HepG2 (cell line): ENCODE measurements around the gene GPC6. TPM values are rescaled to one million over a fixed set of nuclear protein-coding genes. Genes with fewer than 3 reads are reported as not detected.

ENCODE experiments used
- ATAC-seq: fragments of 200-7000 bp; cut with Tn5 transposase; 3 replicates; pipeline ENCODE4 v1.9.1; 2020; ENCODE audit warnings: mild to moderate bottlenecking, moderate library complexity
- BruUV-seq: library from RNA; stranded (reverse); fragments of 400-500 nt; replicated peaks from 2 replicates; lab custom pipeline; 2021; lab: Mats Ljungman, UMichigan
- CTCF ChIA-PET: fragments of 300-600 bp; formaldehyde crosslinking; extraction: SDS; loops from one replicate; lab custom pipeline; 2021; ENCODE audit warnings: low total read pairs, inconsistent platforms, low intra/inter-chr PET ratio; lab: Yijun Ruan, JAX
- POLR2A ChIA-PET: fragments of 350-600 bp; sonication (Branson Sonifier 250); formaldehyde crosslinking; loops from one replicate; lab custom pipeline; 2020; ENCODE audit warnings: antibody characterized with exemption, inconsistent platforms; lab: Yijun Ruan, JAX
- DNase-seq: peaks from one replicate; pipeline ENCODE4 v3.0.0-alpha.2; 2015; ENCODE audit warnings: low spot score
- FAIRE-seq: peaks from 3 replicates; lab custom pipeline; 2011; peaks lifted over from hg19 to GRCh38; lab: Jason Lieb, UNC
- H2AFZ ChIP-seq: one replicate; pipeline ENCODE4 v1.6.1; 2011; ENCODE audit warnings: low read length, inconsistent platforms
- H3K27ac ChIP-seq: fragments of 300-600 bp; 3 replicates; pipeline ENCODE4 v1.8.0; 2011; ENCODE audit warnings: mixed run types, mild to moderate bottlenecking, mixed read lengths, low read length, inconsistent platforms; ENCODE audit not compliant: insufficient read depth; ENCODE audit errors: extremely low read length
- H3K27me3 ChIP-seq, 2 experiments: fragments of 200-600 bp in 1 of 2; 2 replicates in 1 of 2; 3 replicates in 1 of 2; pipeline versions ENCODE4 v1.6.0 to v1.8.0; 2011; ENCODE audit warnings: low read length in 2 of 2, mild to moderate bottlenecking in 2 of 2, moderate library complexity in 2 of 2, inconsistent platforms in 1 of 2; ENCODE audit not compliant: insufficient read depth in 2 of 2, control insufficient read depth in 1 of 2
- H3K36me3 ChIP-seq, 2 experiments: fragments of 200-600 bp in 1 of 2; replicated peaks in 1 of 2; 2 replicates in 1 of 2; 3 replicates in 1 of 2; pipeline versions ENCODE4 v1.5.1 to v1.8.0; 2011; ENCODE audit warnings: low read length in 2 of 2, inconsistent platforms in 1 of 2; ENCODE audit not compliant: insufficient read depth in 2 of 2, control insufficient read depth in 1 of 2
- H3K4me1 ChIP-seq: 2 replicates; pipeline ENCODE4 v1.5.1; 2012; ENCODE audit warnings: low read length, inconsistent platforms; ENCODE audit not compliant: insufficient read depth
- H3K4me2 ChIP-seq: 2 replicates; pipeline ENCODE4 v1.6.0; 2011; ENCODE audit warnings: low read depth, low read length, inconsistent platforms
- H3K4me3 ChIP-seq, 3 experiments: fragments of 200-600 bp in 1 of 3; sonication (generic), shearing (Covaris generic) in 1 of 3; replicated peaks in 1 of 3; 2 replicates each; pipeline ENCODE4 v1.5.1; 2011 to 2016; ENCODE audit warnings: low read length in 3 of 3, inconsistent platforms in 2 of 3, low read depth in 2 of 3, mild to moderate bottlenecking in 2 of 3, control low read depth in 1 of 3, mixed read lengths in 1 of 3; ENCODE audit not compliant: insufficient read depth in 1 of 3
- H3K79me2 ChIP-seq: one replicate; pipeline ENCODE4 v1.6.1; 2011; ENCODE audit warnings: low read length, inconsistent platforms; ENCODE audit not compliant: insufficient read depth
- H3K9ac ChIP-seq: 2 replicates; pipeline ENCODE4 v1.6.0; 2011; ENCODE audit warnings: mild to moderate bottlenecking, low read depth, low read length, inconsistent platforms; ENCODE audit not compliant: insufficient read depth
- H3K9me3 ChIP-seq: 2 replicates; pipeline ENCODE4 v1.5.1; 2012; ENCODE audit warnings: mild to moderate bottlenecking, low read length
- H4K20me1 ChIP-seq: 2 replicates; pipeline ENCODE4 v1.6.0; 2011; ENCODE audit warnings: inconsistent platforms, mild to moderate bottlenecking, low read length, moderate library complexity; ENCODE audit not compliant: insufficient read depth
- CBFB ChIP-seq: sonication (generic); formaldehyde crosslinking; IDR thresholded peaks from 2 replicates; pipeline ENCODE4 v1.4.0; 2020; ENCODE audit warnings: missing genetic modification reagents
- IRF1 ChIP-seq: sonication (generic); formaldehyde crosslinking; IDR thresholded peaks from 2 replicates; pipeline ENCODE4 v1.4.0; 2020; ENCODE audit warnings: low read depth, mild to moderate bottlenecking, missing genetic modification reagents
- KDM4B ChIP-seq: sonication (generic); formaldehyde crosslinking; IDR thresholded peaks from 2 replicates; pipeline ENCODE4 v1.4.0; 2020; ENCODE audit warnings: missing genetic modification reagents
- MAF1 ChIP-seq: sonication (generic); formaldehyde crosslinking; IDR thresholded peaks from 2 replicates; pipeline ENCODE4 v1.5.0; 2020; ENCODE audit warnings: missing genetic modification reagents, borderline replicate concordance
- SETDB1 ChIP-seq: sonication (generic); formaldehyde crosslinking; IDR thresholded peaks from 2 replicates; pipeline ENCODE4 v1.5.1; 2020; ENCODE audit warnings: missing genetic modification reagents, mild to moderate bottlenecking, borderline replicate concordance
- SP2 ChIP-seq: sonication (generic); formaldehyde crosslinking; IDR thresholded peaks from 2 replicates; pipeline ENCODE4 v1.5.1; 2020; ENCODE audit warnings: mild to moderate bottlenecking, missing genetic modification reagents
- TAF1 ChIP-seq: sonication (generic); formaldehyde crosslinking; IDR thresholded peaks from 2 replicates; pipeline ENCODE4 v1.4.0; 2020; ENCODE audit warnings: missing genetic modification reagents
- TERF1 ChIP-seq: sonication (generic); formaldehyde crosslinking; IDR thresholded peaks from 2 replicates; pipeline ENCODE4 v1.8.0; 2022; ENCODE audit warnings: mild to moderate bottlenecking, missing genetic modification reagents, moderate library complexity
- ZBTB1 ChIP-seq: sonication (generic); formaldehyde crosslinking; IDR thresholded peaks from 2 replicates; pipeline ENCODE4 v1.4.0; 2020; ENCODE audit warnings: missing genetic modification reagents, borderline replicate concordance
- ZBTB4 ChIP-seq: sonication (generic); formaldehyde crosslinking; IDR thresholded peaks from 2 replicates; pipeline ENCODE4 v1.4.0; 2020; ENCODE audit warnings: missing genetic modification reagents, mild to moderate bottlenecking, borderline replicate concordance
- ZNF30 ChIP-seq: sonication (generic); formaldehyde crosslinking; IDR thresholded peaks from 2 replicates; pipeline ENCODE4 v1.5.0; 2020; ENCODE audit warnings: mild to moderate bottlenecking, missing genetic modification reagents
- ZNF317 ChIP-seq: sonication (generic); formaldehyde crosslinking; IDR thresholded peaks from 2 replicates; pipeline ENCODE4 v1.5.0; 2020; ENCODE audit warnings: mild to moderate bottlenecking, missing genetic modification reagents
- ZNF550 ChIP-seq: sonication (generic); formaldehyde crosslinking; IDR thresholded peaks from 2 replicates; pipeline ENCODE4 v1.4.0; 2020; ENCODE audit warnings: mild to moderate bottlenecking, missing genetic modification reagents, borderline replicate concordance
- ZNF564 ChIP-seq: sonication (generic); formaldehyde crosslinking; IDR thresholded peaks from 2 replicates; pipeline ENCODE4 v1.8.1; 2023; ENCODE audit warnings: mild to moderate bottlenecking, missing genetic modification reagents
- ZNF766 ChIP-seq: sonication (generic); formaldehyde crosslinking; IDR thresholded peaks from 2 replicates; pipeline ENCODE4 v1.5.0; 2020; ENCODE audit warnings: missing genetic modification reagents, borderline replicate concordance
- ZNF777 ChIP-seq: sonication (generic); formaldehyde crosslinking; IDR thresholded peaks from 2 replicates; pipeline ENCODE4 v1.4.0; 2020; ENCODE audit warnings: missing genetic modification reagents
- ZNF800 ChIP-seq: sonication (generic); formaldehyde crosslinking; IDR thresholded peaks from 2 replicates; pipeline ENCODE4 v1.4.0; 2020; ENCODE audit warnings: missing genetic modification reagents
- WGBS: methylation state at CpG from one replicate; pipeline ENCODE4 v1.1.6; 2017; ENCODE audit warnings: low lambda C conversion rate; 5-methylcytosine and 5-hydroxymethylcytosine counted together
- in situ Hi-C: cut with HindIII; loops from 2 replicates; pipeline ENCODE4 v1.10.0; 2017; ENCODE audit warnings: low pct_unique_long_range_greater_than_20kb; ENCODE audit not compliant: extremely low pct_ligation_motif_present
- intact Hi-C: fragments of 100-400 bp; cut with micrococcal nuclease; formaldehyde crosslinking; loops from one replicate; pipeline ENCODE4 v1.10.0; 2022; ENCODE audit not compliant: unreplicated experiment
- polyA plus RNA-seq, 8 experiments: library from polyadenylated mRNA; depleted of rRNA in 3 of 8; stranded (reverse) in 7 of 8; unstranded in 1 of 8; fragments of >200 nt; fragmentation: Illumina TruSeq in 4 of 8; extraction: Trizol in 4 of 8; gene quantifications; 2 replicates each; pipeline versions ENCODE4 v1.2.1 to v1.2.3, GENCODE V29; 2011 to 2016; ENCODE audit warnings: low read depth in 4 of 8, missing spikeins in 1 of 8, mixed read lengths in 1 of 8; ENCODE audit not compliant: insufficient read depth in 1 of 8
- total RNA-seq, 5 experiments: library from RNA; depleted of rRNA; stranded (reverse); fragments of >200 nt; fragmentation: Illumina TruSeq; extraction: Trizol; gene quantifications; 2 replicates each; pipeline ENCODE4 v1.2.3, GENCODE V29; 2016; ENCODE audit warnings: low read depth in 1 of 5

Gene GPC6
- total and polyA plus RNA-seq, 2 of the 13 experiments (the other 11 are each of a cell fraction or from before 2014, with no cell fraction given) = 24.5 to 33.9 TPM

GRCh38 chr13:93244918-93245280, 18.3 kb downstream of the GPC6 start:
- in situ Hi-C loops (loop anchor here (10.0 to 25.0 kb wide), 4 partner anchors 517 to 1092 kb away; no protein-coding TSS in a partner anchor), intact Hi-C loops (loop anchor here (5.0 kb wide), 2 partner anchors 117 to 1172 kb away; no protein-coding TSS in a partner anchor)
- ATAC-seq = no peak
- Histone ChIP-seq H3K36me3 (no peaks in the 10 kb centered on the region; a peak in 1 of 5 replicates), H3K9ac (no peak overlapping the region), H3K27me3 (no peaks in the 10 kb centered on the region), H3K4me1 (peaks cover 38% of the 10 kb centered on the region), H4K20me1 (no peaks in the 10 kb centered on the region), H3K4me2 (no peak overlapping the region), H3K9me3 (no peaks in the 10 kb centered on the region), H2AFZ (no peak overlapping the region), H3K27ac (no peak overlapping the region), H3K4me3 (no peak overlapping the region), H3K79me2 (peaks cover 79% of the 10 kb centered on the region)
- no TSS peak for BruUV-seq
- FAIRE-seq = no peak
- POLR2A ChIA-PET = no interaction called here
- CTCF ChIA-PET = no interaction called here
- DNase-seq = no peak
- 100% methylated on average over 1 of the region's 1 CpG for WGBS
- no peak for TF ChIP-seq TERF1
- no peak for TF ChIP-seq MAF1 (CRISPR knock-in tag)
- TF ChIP-seq ZNF317 (CRISPR knock-in tag) = no peak
- no peak for TF ChIP-seq SETDB1 (CRISPR knock-in tag)
- TF ChIP-seq ZNF766 (CRISPR knock-in tag) = no peak
- no peak for TF ChIP-seq CBFB (CRISPR knock-in tag)
- no peak for TF ChIP-seq ZNF564 (CRISPR knock-in tag)
- no peak for TF ChIP-seq ZNF550
- TF ChIP-seq ZNF30 (CRISPR knock-in tag) = no peak
- no peak for TF ChIP-seq ZBTB1
- no peak for TF ChIP-seq ZBTB4 (CRISPR knock-in tag)
- no peak for TF ChIP-seq ZNF800 (CRISPR knock-in tag)
- no peak for TF ChIP-seq TAF1 (CRISPR knock-in tag)
- TF ChIP-seq SP2 (CRISPR knock-in tag) = no peak
- no peak for TF ChIP-seq KDM4B (CRISPR knock-in tag)
- no peak for TF ChIP-seq IRF1 (CRISPR knock-in tag)
- TF ChIP-seq ZNF777 (CRISPR knock-in tag) = no peak
